Hepatocyte (in vitro differentiated cells): ENCODE measurements around the gene FIBP. TPM values are rescaled to one million over a fixed set of nuclear protein-coding genes. Genes with fewer than 3 reads are reported as not detected.

ENCODE experiments used
- DNase-seq: peaks from one replicate; pipeline ENCODE4 v3.0.0-alpha.2; 2016; ENCODE audit warnings: low spot score
- H2AFZ ChIP-seq: fragments of 200-600 bp; sonication (generic); 2 replicates; pipeline ENCODE4 v1.6.0; 2016; ENCODE audit warnings: antibody characterized with exemption, mild to moderate bottlenecking
- H3K27ac ChIP-seq: fragments of 200-600 bp; sonication (generic); 2 replicates; pipeline ENCODE4 v1.5.1; 2016; ENCODE audit warnings: mild to moderate bottlenecking
- H3K27me3 ChIP-seq: fragments of 200-600 bp; sonication (generic); 2 replicates; pipeline ENCODE4 v1.6.1; 2016
- H3K36me3 ChIP-seq: fragments of 200-600 bp; sonication (generic); replicated peaks from 2 replicates; pipeline ENCODE4 v1.5.1; 2016; ENCODE audit warnings: low read depth; ENCODE audit not compliant: insufficient read depth
- H3K4me1 ChIP-seq: fragments of 200-600 bp; sonication (generic); 2 replicates; pipeline ENCODE4 v1.5.1; 2016; ENCODE audit warnings: mild to moderate bottlenecking, moderate library complexity; ENCODE audit not compliant: insufficient read depth
- H3K4me2 ChIP-seq: fragments of 200-600 bp; sonication (generic); 2 replicates; pipeline ENCODE4 v1.6.0; 2016
- H3K4me3 ChIP-seq: fragments of 200-600 bp; sonication (generic); 2 replicates; pipeline ENCODE4 v1.5.1; 2016; ENCODE audit warnings: mild to moderate bottlenecking
- H3K79me2 ChIP-seq: fragments of 200-600 bp; sonication (generic); 2 replicates; pipeline ENCODE4 v1.6.0; 2017; ENCODE audit warnings: mild to moderate bottlenecking
- H3K9me2 ChIP-seq: fragments of 200-600 bp; sonication (generic); replicated peaks from 2 replicates; pipeline ENCODE4 v1.6.0; 2017; ENCODE audit warnings: mild to moderate bottlenecking; ENCODE audit not compliant: insufficient read depth
- H3K9me3 ChIP-seq: fragments of 200-600 bp; sonication (generic); 2 replicates; pipeline ENCODE4 v1.5.1; 2016; ENCODE audit warnings: low read depth, mild to moderate bottlenecking
- H4K20me1 ChIP-seq: fragments of 200-600 bp; sonication (generic); 2 replicates; pipeline ENCODE4 v1.6.0; 2016; ENCODE audit warnings: mild to moderate bottlenecking; ENCODE audit not compliant: insufficient read depth, poor library complexity, severe bottlenecking
- EZH2 ChIP-seq: fragments of 200-600 bp; sonication (generic); IDR thresholded peaks from 2 replicates; pipeline ENCODE4 v1.6.1; 2016; ENCODE audit warnings: antibody characterized with exemption, mild to moderate bottlenecking, borderline replicate concordance
- EZH2phosphoT487 ChIP-seq: fragments of 200-600 bp; sonication (generic); IDR thresholded peaks from one replicate; pipeline ENCODE4 v1.6.1; 2018; ENCODE audit warnings: antibody characterized with exemption, mild to moderate bottlenecking, low read depth, moderate library complexity; ENCODE audit not compliant: unreplicated experiment, severe bottlenecking
- WGBS: methylation state at CpG from one replicate; pipeline ENCODE4 v1.1.6; 2016; ENCODE audit warnings: low lambda C conversion rate; ENCODE audit errors: missing lambda C conversion rate; 5-methylcytosine and 5-hydroxymethylcytosine counted together
- polyA plus RNA-seq: library from polyadenylated mRNA; unstranded; fragments of >200 nt; fragmentation: Nextera tagmentation; extraction: Ambion mirVana; gene quantifications from 2 replicates; pipeline ENCODE4 v1.2.1, GENCODE V29; 2016
- total RNA-seq: library from RNA; depleted of rRNA; stranded (reverse); fragments of >200 nt; gene quantifications from 2 replicates; pipeline ENCODE4 v1.2.3, GENCODE V29; 2014
- TF ChIP-seq, protein P1 (sequence below): fragments of 200-600 bp; sonication (generic); IDR thresholded peaks from 2 replicates; pipeline ENCODE4 v1.5.1; 2016; ENCODE audit warnings: antibody characterized with exemption, mild to moderate bottlenecking; ENCODE audit not compliant: poor library complexity

Gene FIBP
- total and polyA plus RNA-seq, 2 experiments from 2014 or later: 74.9 to 93.6 TPM

DNA sequence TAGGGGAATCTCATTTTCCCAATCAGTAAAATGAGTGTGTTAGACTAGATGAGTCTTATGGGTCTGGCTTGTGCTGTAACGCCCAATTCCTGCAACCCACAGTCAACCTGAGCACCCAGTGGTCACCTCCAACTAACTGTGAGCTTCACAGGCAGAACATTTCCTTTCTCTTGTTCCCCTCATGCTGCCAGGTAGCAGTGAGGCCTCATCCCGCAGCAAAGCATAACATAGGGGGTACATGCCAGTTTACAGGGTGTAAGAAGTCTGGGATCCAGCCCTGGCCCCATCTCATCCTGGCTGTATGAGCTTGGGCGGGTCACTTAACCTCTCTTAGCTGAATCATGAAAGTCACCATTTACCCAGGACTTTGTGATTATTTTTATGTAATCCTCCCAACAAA, 19.4 kb downstream of the FIBP start:
- Histone ChIP-seq H3K4me2 (no peak overlapping the region), H3K36me3 (no peaks in the 10 kb centered on the region), H4K20me1 (no peaks in the 10 kb centered on the region), H2AFZ (no peak overlapping the region), H3K9me2 (no peaks in the 10 kb centered on the region), H3K4me3 (no peak overlapping the region), H3K79me2 (no peaks in the 10 kb centered on the region), H3K9me3 (no peaks in the 10 kb centered on the region), H3K4me1 (no peaks in the 10 kb centered on the region), H3K27me3 (no peaks in the 10 kb centered on the region), H3K27ac (no peak overlapping the region)
- 96% methylated on average over 3 of the region's 3 CpGs for WGBS
- TF ChIP-seq, protein P1, sequence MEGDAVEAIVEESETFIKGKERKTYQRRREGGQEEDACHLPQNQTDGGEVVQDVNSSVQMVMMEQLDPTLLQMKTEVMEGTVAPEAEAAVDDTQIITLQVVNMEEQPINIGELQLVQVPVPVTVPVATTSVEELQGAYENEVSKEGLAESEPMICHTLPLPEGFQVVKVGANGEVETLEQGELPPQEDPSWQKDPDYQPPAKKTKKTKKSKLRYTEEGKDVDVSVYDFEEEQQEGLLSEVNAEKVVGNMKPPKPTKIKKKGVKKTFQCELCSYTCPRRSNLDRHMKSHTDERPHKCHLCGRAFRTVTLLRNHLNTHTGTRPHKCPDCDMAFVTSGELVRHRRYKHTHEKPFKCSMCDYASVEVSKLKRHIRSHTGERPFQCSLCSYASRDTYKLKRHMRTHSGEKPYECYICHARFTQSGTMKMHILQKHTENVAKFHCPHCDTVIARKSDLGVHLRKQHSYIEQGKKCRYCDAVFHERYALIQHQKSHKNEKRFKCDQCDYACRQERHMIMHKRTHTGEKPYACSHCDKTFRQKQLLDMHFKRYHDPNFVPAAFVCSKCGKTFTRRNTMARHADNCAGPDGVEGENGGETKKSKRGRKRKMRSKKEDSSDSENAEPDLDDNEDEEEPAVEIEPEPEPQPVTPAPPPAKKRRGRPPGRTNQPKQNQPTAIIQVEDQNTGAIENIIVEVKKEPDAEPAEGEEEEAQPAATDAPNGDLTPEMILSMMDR: no peak
- TF ChIP-seq EZH2 (no peak), EZH2phosphoT487 (no peak)
- no peak for DNase-seq

DNA sequence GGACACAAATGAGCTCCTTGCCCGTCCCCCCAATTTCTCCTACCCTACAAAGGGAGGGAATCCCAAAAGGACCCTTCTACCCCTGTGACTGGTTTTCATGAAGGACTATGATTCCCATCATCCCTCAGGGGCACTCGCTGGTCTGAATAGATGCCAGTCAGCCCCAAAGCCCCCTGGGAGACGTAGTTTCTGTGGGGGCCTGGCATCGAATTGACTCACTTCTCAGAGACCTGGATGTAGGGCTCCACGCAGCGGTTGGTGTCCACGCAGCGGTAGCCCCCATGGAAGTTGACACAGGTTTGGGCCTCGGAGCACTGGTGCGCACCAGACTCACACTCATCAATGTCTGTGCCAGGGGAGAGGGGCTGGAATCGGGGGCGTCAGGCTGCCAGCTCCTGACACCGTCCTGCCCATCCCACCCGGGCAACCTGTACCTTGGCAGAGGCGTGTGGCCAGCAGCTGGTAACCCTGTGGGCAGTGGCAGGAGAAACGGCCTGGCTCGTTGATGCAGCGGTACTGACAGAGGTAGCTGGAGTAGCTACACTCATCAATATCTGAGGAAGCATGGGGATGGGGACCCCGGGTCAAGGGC, 20.1 kb downstream of the FIBP start:
- no peak for DNase-seq
- 87% methylated on average over 19 of the region's 19 CpGs for WGBS
- H3K4me1 ChIP-seq: no peaks in the 10 kb centered on the region
- H3K79me2 ChIP-seq: no peaks in the 10 kb centered on the region
- no peaks in the 10 kb centered on the region for H4K20me1 ChIP-seq
- no peak overlapping the region for H3K4me2 ChIP-seq
- H3K27ac ChIP-seq: no peak overlapping the region
- H2AFZ ChIP-seq: no peak overlapping the region
- no peaks in the 10 kb centered on the region for H3K36me3 ChIP-seq
- H3K9me2 ChIP-seq: no peaks in the 10 kb centered on the region
- no peaks in the 10 kb centered on the region for H3K27me3 ChIP-seq
- H3K4me3 ChIP-seq: no peak overlapping the region
- TF ChIP-seq EZH2phosphoT487 (no peak), EZH2 (no peak)
- TF ChIP-seq, protein P1: no peak
- H3K9me3 ChIP-seq: no peaks in the 10 kb centered on the region

DNA sequence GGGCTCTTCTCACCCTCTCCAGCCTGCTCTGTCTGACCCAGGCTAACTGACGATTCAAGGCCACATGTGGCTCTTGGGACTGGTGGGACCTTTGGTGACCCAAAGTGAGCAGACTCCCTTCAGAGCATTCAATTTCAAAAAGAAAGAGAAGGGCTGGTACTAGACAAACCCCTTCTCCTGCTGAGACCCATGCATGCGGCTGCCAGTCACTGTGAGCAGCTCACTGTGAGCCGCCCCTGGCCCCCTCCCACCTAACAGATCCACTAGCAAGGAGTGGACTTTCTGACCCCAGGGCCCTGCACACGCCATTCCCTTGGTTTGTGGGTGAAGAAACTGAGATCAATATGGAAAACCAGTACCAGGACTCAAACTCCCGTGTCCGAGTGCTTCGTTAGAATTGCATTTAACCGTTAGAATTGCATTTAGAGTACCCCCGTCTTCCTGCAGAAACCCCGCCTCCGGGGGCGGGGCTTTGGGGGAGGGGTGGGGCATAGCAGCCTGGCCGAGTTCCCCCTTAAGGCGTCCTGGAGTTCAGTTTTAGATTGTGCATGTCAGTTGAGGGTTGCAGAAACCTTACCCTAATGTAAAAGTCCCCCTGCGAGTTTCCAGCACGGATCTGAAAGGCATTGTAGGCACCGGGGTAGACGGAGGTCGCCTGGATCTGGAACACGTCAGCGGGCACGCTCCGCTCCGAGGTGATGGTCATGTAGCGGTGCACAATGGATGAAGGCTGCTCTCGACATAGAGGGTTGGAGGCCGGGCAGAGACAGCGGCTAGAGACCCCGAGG, 20.8 kb downstream of the FIBP start:
- no peaks in the 10 kb centered on the region for H3K36me3 ChIP-seq
- no peak overlapping the region for H3K4me3 ChIP-seq
- H3K4me2 ChIP-seq: no peak overlapping the region
- H3K79me2 ChIP-seq: peaks cover 4% of the 10 kb centered on the region
- H3K9me3 ChIP-seq: no peaks in the 10 kb centered on the region
- TF ChIP-seq EZH2phosphoT487: no peak
- TF ChIP-seq, protein P1: no peak
- TF ChIP-seq EZH2: no peak
- H3K27me3 ChIP-seq: no peaks in the 10 kb centered on the region
- no peak for DNase-seq
- H2AFZ ChIP-seq: no peak overlapping the region
- no peak overlapping the region for H3K27ac ChIP-seq
- WGBS: 56% methylated on average over 29 of the region's 29 CpGs
- H3K4me1 ChIP-seq: no peaks in the 10 kb centered on the region
- no peaks in the 10 kb centered on the region for H3K9me2 ChIP-seq
- H4K20me1 ChIP-seq: no peaks in the 10 kb centered on the region
